H1 (cell line): ENCODE results near the gene CD300H. TPM values are rescaled to one million over a fixed set of nuclear protein-coding genes. Genes with fewer than 3 reads are reported as not detected.

ENCODE experiments used
- CTCF ChIA-PET: fragments of 300-600 bp; sonication (Branson Sonifier 250); formaldehyde crosslinking; loops from one replicate; lab custom pipeline; 2021; ENCODE audit not compliant: partially characterized antibody; lab: Charles Lee
- POLR2A ChIA-PET: fragments of 300-600 bp; sonication (Branson Sonifier 250); formaldehyde crosslinking; loops from one replicate; lab custom pipeline; 2021; ENCODE audit warnings: inconsistent platforms; ENCODE audit not compliant: partially characterized antibody; lab: Charles Lee
- DNase-seq, 2 experiments: peaks; one replicate each; pipeline versions ENCODE4 v3.0.0 to v3.0.0-alpha.2; 2010 to 2022; ENCODE audit warnings: low spot score in 2 of 2, low read depth in 1 of 2, mixed read lengths in 1 of 2
- FAIRE-seq: peaks from 2 replicates; lab custom pipeline; 2011; peaks lifted over from hg19 to GRCh38; lab: Jason Lieb, UNC
- H2AFZ ChIP-seq: 2 replicates; pipeline ENCODE4 v1.8.1; 2012; ENCODE audit warnings: low read length, inconsistent platforms
- H2AK5ac ChIP-seq: 2 replicates; pipeline ENCODE4 v1.6.1; 2013; ENCODE audit warnings: low read depth, low read length
- H2BK120ac ChIP-seq: replicated peaks from 2 replicates; pipeline ENCODE3; 2013; ENCODE audit warnings: low read depth, low read length, inconsistent platforms
- H2BK12ac ChIP-seq: 2 replicates; pipeline ENCODE4 v1.6.1; 2013; ENCODE audit warnings: low read depth, low read length
- H2BK15ac ChIP-seq: 2 replicates; pipeline ENCODE4 v1.6.1; 2013; ENCODE audit warnings: low read length
- H2BK20ac ChIP-seq: 2 replicates; pipeline ENCODE4 v1.6.1; 2013; ENCODE audit warnings: low read length
- H2BK5ac ChIP-seq: 2 replicates; pipeline ENCODE4 v1.6.1; 2013; ENCODE audit warnings: low read depth, low read length
- H3K14ac ChIP-seq: 2 replicates; pipeline ENCODE4 v1.6.1; 2013; ENCODE audit warnings: inconsistent platforms; ENCODE audit not compliant: insufficient read length
- H3K18ac ChIP-seq: 2 replicates; pipeline ENCODE4 v1.6.1; 2013; ENCODE audit warnings: low read length; ENCODE audit errors: extremely low read depth
- H3K23ac ChIP-seq: 2 replicates; pipeline ENCODE4 v1.6.1; 2013; ENCODE audit warnings: inconsistent platforms; ENCODE audit not compliant: insufficient read length
- H3K23me2 ChIP-seq: 2 replicates; pipeline ENCODE4 v1.6.1; 2013; ENCODE audit warnings: low read depth, low read length
- H3K27ac ChIP-seq: 2 replicates; pipeline ENCODE4 v1.6.1; 2011; ENCODE audit warnings: low read depth, low read length, inconsistent platforms
- H3K27me3 ChIP-seq, 4 experiments: replicated peaks in 1 of 4; 1 replicate in 1 of 4; 2 replicates in 3 of 4; pipeline versions ENCODE4 v1.6.1 to v1.8.1; 2011 to 2013; ENCODE audit warnings: low read length in 3 of 4, mild to moderate bottlenecking in 3 of 4, inconsistent platforms in 2 of 4, mixed read lengths in 2 of 4, moderate library complexity in 1 of 4; ENCODE audit not compliant: control insufficient read depth in 3 of 4, insufficient read depth in 3 of 4; ENCODE audit errors: extremely low read depth in 1 of 4
- H3K36me3 ChIP-seq, 4 experiments: 2 replicates each; pipeline versions ENCODE4 v1.6.1 to v1.8.1; 2011 to 2013; ENCODE audit warnings: mild to moderate bottlenecking in 4 of 4, low read length in 3 of 4, moderate library complexity in 2 of 4, control low read depth in 1 of 4, inconsistent platforms in 1 of 4; ENCODE audit not compliant: insufficient read depth in 4 of 4, control insufficient read depth in 2 of 4
- H3K4ac ChIP-seq: replicated peaks from 2 replicates; pipeline ENCODE3; 2013; ENCODE audit warnings: low read length, low read depth, mixed read lengths, inconsistent platforms; ENCODE audit not compliant: insufficient read length
- H3K4me1 ChIP-seq, 4 experiments: replicated peaks in 1 of 4; 1 replicate in 1 of 4; 2 replicates in 3 of 4; pipeline versions ENCODE4 v1.6.1 to v1.8.1; 2011 to 2013; ENCODE audit warnings: low read length in 3 of 4, inconsistent platforms in 2 of 4, mixed read lengths in 1 of 4; ENCODE audit not compliant: insufficient read depth in 4 of 4, control insufficient read depth in 3 of 4
- H3K4me2 ChIP-seq, 2 experiments: 2 replicates each; pipeline versions ENCODE4 v1.6.1 to v1.8.1; 2011 to 2013; ENCODE audit warnings: low read depth in 2 of 2, low read length in 2 of 2, control low read depth in 1 of 2, inconsistent platforms in 1 of 2, mild to moderate bottlenecking in 1 of 2; ENCODE audit not compliant: insufficient read depth in 1 of 2
- H3K4me3 ChIP-seq, 4 experiments: fragments of 200-600, 300-600 bp in 1 of 4; sonication (generic), shearing (Covaris generic), sonication (Bioruptor Twin) in 1 of 4; 2 replicates each; pipeline versions ENCODE4 v1.5.1 to v1.8.1; 2011 to 2016; ENCODE audit warnings: low read length in 4 of 4, low read depth in 3 of 4, control low read depth in 2 of 4, inconsistent platforms in 2 of 4, mild to moderate bottlenecking in 2 of 4, mixed read lengths in 1 of 4, moderate library complexity in 1 of 4; ENCODE audit not compliant: insufficient read depth in 2 of 4; ENCODE audit errors: extremely low read depth in 1 of 4
- H3K56ac ChIP-seq: replicated peaks from 2 replicates; pipeline ENCODE3; 2013; ENCODE audit warnings: low read depth, mild to moderate bottlenecking, mixed read lengths, low read length, inconsistent platforms; ENCODE audit not compliant: insufficient read length
- H3K79me1 ChIP-seq: 2 replicates; pipeline ENCODE4 v1.6.1; 2013; ENCODE audit warnings: low read depth, low read length, control low read depth
- H3K79me2 ChIP-seq, 2 experiments: 2 replicates each; pipeline versions ENCODE4 v1.6.1 to v1.8.1; 2012 to 2013; ENCODE audit warnings: low read length in 2 of 2, mild to moderate bottlenecking in 2 of 2, inconsistent platforms in 1 of 2; ENCODE audit not compliant: insufficient read depth in 2 of 2, control insufficient read depth in 1 of 2
- H3K9ac ChIP-seq, 4 experiments: replicated peaks in 1 of 4; 1 replicate in 1 of 4; 2 replicates in 3 of 4; pipeline versions ENCODE4 v1.6.1 to v1.8.1; 2011 to 2013; ENCODE audit warnings: low read depth in 3 of 4, low read length in 3 of 4, control low read depth in 2 of 4, mild to moderate bottlenecking in 2 of 4, moderate library complexity in 2 of 4, inconsistent platforms in 1 of 4; ENCODE audit errors: extremely low read depth in 1 of 4
- H3K9me3 ChIP-seq, 2 experiments: 2 replicates each; pipeline versions ENCODE4 v1.6.1 to v1.8.1; 2012 to 2013; ENCODE audit warnings: mild to moderate bottlenecking in 2 of 2, moderate library complexity in 2 of 2, control low read depth in 1 of 2, inconsistent platforms in 1 of 2, low read depth in 1 of 2, low read length in 1 of 2, mixed read lengths in 1 of 2; ENCODE audit not compliant: insufficient read depth in 2 of 2
- H4K20me1 ChIP-seq, 2 experiments: replicated peaks in 1 of 2; 2 replicates each; pipeline versions ENCODE3 to v1.8.1; 2011 to 2013; ENCODE audit warnings: inconsistent platforms in 2 of 2, low read length in 2 of 2, mild to moderate bottlenecking in 1 of 2; ENCODE audit not compliant: insufficient read depth in 2 of 2, control insufficient read depth in 1 of 2
- H4K5ac ChIP-seq: 2 replicates; pipeline ENCODE4 v1.6.1; 2013; ENCODE audit warnings: low read length, low read depth, mixed read lengths, inconsistent platforms; ENCODE audit not compliant: insufficient read length
- H4K8ac ChIP-seq: 2 replicates; pipeline ENCODE4 v1.8.0; 2013; ENCODE audit warnings: mild to moderate bottlenecking, moderate library complexity, low read length, inconsistent platforms; ENCODE audit not compliant: insufficient read depth; ENCODE audit errors: extremely low read depth
- H4K91ac ChIP-seq: replicated peaks from 2 replicates; pipeline ENCODE3; 2013; ENCODE audit warnings: low read length, mixed read lengths, inconsistent platforms; ENCODE audit not compliant: insufficient read length
- BRCA1 ChIP-seq: IDR thresholded peaks from 2 replicates; pipeline ENCODE4 v1.6.1; 2012; ENCODE audit warnings: low read depth, low read length, improper control_type of control experiment
- JUN ChIP-seq: IDR thresholded peaks from 2 replicates; pipeline ENCODE4 v1.6.1; 2011; ENCODE audit warnings: low read depth, mild to moderate bottlenecking, improper control_type of control experiment, low read length
- POLR2AphosphoS5 ChIP-seq: IDR thresholded peaks from 2 replicates; pipeline ENCODE4 v1.6.1; 2011; ENCODE audit warnings: low read depth, low read length
- POU5F1 ChIP-seq: IDR thresholded peaks from 2 replicates; pipeline ENCODE4 v1.6.1; 2011; ENCODE audit warnings: low read depth, mild to moderate bottlenecking, low read length, moderate library complexity
- SIX5 ChIP-seq: IDR thresholded peaks from 2 replicates; pipeline ENCODE4 v1.6.1; 2011; ENCODE audit warnings: mild to moderate bottlenecking, low read depth, low read length
- ZNF274 ChIP-seq: IDR thresholded peaks from 2 replicates; pipeline ENCODE4 v1.7.0; 2012; ENCODE audit warnings: low read length, borderline replicate concordance; ENCODE audit errors: extremely low read depth
- WGBS, 2 experiments: shearing (Covaris generic) in 1 of 2; methylation state at CpG; one replicate each; pipeline versions ENCODE4 v1.1.6 to v1.1.7; 2013 to 2015; ENCODE audit warnings: low lambda C conversion rate in 2 of 2, mixed read lengths in 2 of 2, inconsistent platforms in 1 of 2, low coverage in 1 of 2, missing lambda C conversion rate in 1 of 2; ENCODE audit not compliant: insufficient replicate concordance in 2 of 2, insufficient coverage in 1 of 2, insufficient read length in 1 of 2; ENCODE audit errors: extremely low coverage in 1 of 2, missing lambda C conversion rate in 1 of 2; 5-methylcytosine and 5-hydroxymethylcytosine counted together
- polyA plus RNA-seq, 7 experiments: library from polyadenylated mRNA; depleted of rRNA in 3 of 7; stranded (reverse) in 5 of 7; unstranded in 2 of 7; fragments of >200 nt in 5 of 7; fragments of 200-250 nt in 2 of 7; gene quantifications; 1 replicate in 5 of 7; 2 replicates in 1 of 7; 4 replicates in 1 of 7; pipeline versions ENCODE4 v1.2.1 to v1.2.3, GENCODE V29; 2011 to 2013; ENCODE audit warnings: missing spikeins in 2 of 7, mixed read lengths in 2 of 7
- total RNA-seq: library from RNA; stranded (reverse); fragmentation: NEBNext Ultra II Directional; extraction: Animal tissue kit (Norgen Biotek cat#: 25700); gene quantifications from 2 replicates; pipeline ENCODE4 v1.2.1, GENCODE V29; 2021
- TF ChIP-seq, protein P1 (sequence below): IDR thresholded peaks from 2 replicates; pipeline ENCODE4 v1.6.1; 2012; ENCODE audit warnings: inconsistent platforms

Gene CD300H
- total and polyA plus RNA-seq, 2 of the 8 experiments (the other 6 are each of a cell fraction or from before 2014, with no cell fraction given) = not detected

DNA sequence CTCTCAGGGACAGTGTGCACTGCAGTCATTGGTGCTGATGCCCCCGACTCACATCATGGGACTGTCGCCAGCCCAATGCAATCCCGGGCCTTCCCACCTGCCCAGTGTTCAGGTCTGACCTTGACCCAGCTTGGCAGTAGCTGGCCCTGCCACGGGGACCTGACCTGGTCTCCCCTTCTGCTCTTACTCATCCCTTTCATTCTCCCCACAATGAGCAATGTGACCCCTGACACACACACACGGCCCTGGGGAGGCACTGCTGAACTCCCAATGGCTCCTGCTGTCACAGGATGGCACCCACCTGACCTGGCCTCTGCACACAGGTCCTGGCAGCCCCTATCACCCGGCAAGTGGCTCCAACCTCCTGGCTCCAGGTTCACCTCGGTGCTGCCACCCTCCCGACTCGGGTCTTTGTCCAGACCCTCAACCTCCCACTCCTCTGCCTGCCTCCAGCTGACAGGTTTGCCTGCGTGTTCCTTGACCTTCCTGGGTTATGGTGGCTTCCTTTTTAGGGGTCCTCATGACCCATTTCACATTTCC is 28.0 kb downstream of the CD300H start:
- H3K9me3 ChIP-seq = no peaks in the 10 kb centered on the region
- no peak overlapping the region for H4K5ac ChIP-seq
- no peak overlapping the region for H2BK15ac ChIP-seq
- H4K91ac ChIP-seq = no peak overlapping the region
- no peaks in the 10 kb centered on the region for H3K79me1 ChIP-seq
- H3K4me3 ChIP-seq = no peak overlapping the region
- no peak overlapping the region for H2BK120ac ChIP-seq
- H3K4me1 ChIP-seq = no peaks in the 10 kb centered on the region
- no peak overlapping the region for H3K4me2 ChIP-seq
- no peak overlapping the region for H2AK5ac ChIP-seq
- no peak overlapping the region for H3K56ac ChIP-seq
- no peaks in the 10 kb centered on the region for H3K79me2 ChIP-seq
- H3K23me2 ChIP-seq = no peaks in the 10 kb centered on the region
- H3K9ac ChIP-seq = no peak overlapping the region
- no peak overlapping the region for H3K27ac ChIP-seq
- H2BK5ac ChIP-seq = no peak overlapping the region
- H2BK12ac ChIP-seq = no peak overlapping the region
- H4K20me1 ChIP-seq = no peaks in the 10 kb centered on the region
- H2BK20ac ChIP-seq = no peak overlapping the region
- no peaks in the 10 kb centered on the region; a peak in 1 of 7 replicates for H3K27me3 ChIP-seq
- no peak for FAIRE-seq
- ChIA-PET POLR2A (no interaction called here), CTCF (no interaction called here)
- TF ChIP-seq ZNF274 = no peak
- TF ChIP-seq, protein P1, sequence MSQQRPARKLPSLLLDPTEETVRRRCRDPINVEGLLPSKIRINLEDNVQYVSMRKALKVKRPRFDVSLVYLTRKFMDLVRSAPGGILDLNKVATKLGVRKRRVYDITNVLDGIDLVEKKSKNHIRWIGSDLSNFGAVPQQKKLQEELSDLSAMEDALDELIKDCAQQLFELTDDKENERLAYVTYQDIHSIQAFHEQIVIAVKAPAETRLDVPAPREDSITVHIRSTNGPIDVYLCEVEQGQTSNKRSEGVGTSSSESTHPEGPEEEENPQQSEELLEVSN = no peak
- no peak for TF ChIP-seq JUN
- no peak for TF ChIP-seq BRCA1
- TF ChIP-seq POU5F1 = no peak
- TF ChIP-seq SIX5 = no peak
- TF ChIP-seq POLR2AphosphoS5 = no peak
- DNase-seq = no peak
- no peaks in the 10 kb centered on the region for H3K36me3 ChIP-seq
- H3K23ac ChIP-seq = no peak overlapping the region
- no peak overlapping the region for H4K8ac ChIP-seq
- H3K14ac ChIP-seq = no peak overlapping the region
- H2AFZ ChIP-seq = no peak overlapping the region
- 85% methylated on average over 10 of the region's 10 CpGs; no CpG with 5 or more reads in 1 of the 2 experiments for WGBS, 2 experiments
- H3K4ac ChIP-seq = no peak overlapping the region
- H3K18ac ChIP-seq = no peak overlapping the region
